Left renal cortex interstitium (tissue), 4 donors: ENCODE results near the gene GLIS1. TPM values are rescaled to one million over a fixed set of nuclear protein-coding genes. Genes with fewer than 3 reads are reported as not detected.

Experiments used
- DNase-seq, 4 donors: peaks; one replicate each; pipeline ENCODE4 v3.0.0-alpha.2; 2013; ENCODE audit warnings: low read depth in 4 of 4, low spot score in 2 of 4, missing footprints in 1 of 4
- polyA plus RNA-seq, 4 donors: library from polyadenylated mRNA; unstranded; fragments of 120-200 nt; gene quantifications; one replicate each; pipeline ENCODE4 v1.2.1, GENCODE V29; 2013; ENCODE audit not compliant: insufficient read length in 4 of 4

Gene GLIS1
- polyA plus RNA-seq, 4 donors, result 1.8 to 3.6 (median 3.0) TPM

DNA sequence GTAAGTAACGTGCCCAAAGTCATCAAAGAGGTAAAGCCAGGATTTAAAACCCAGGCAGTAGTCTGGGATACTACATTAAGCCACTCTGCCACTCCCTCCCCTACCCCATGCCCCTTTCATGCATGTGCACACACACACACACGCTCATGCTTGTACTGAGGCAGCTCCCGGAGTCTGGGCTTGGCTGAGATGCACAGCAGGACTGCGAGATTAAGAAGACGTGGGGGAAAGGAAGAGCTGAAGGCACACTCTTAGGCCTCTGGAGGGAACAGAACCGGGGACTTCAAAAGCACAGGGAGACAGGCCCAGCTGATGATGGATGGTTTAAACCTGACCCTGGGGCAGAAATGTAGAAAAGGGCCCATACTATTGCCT lies 98.3 kb downstream of the GLIS1 start:
- DNase-seq, result no peak

DNA sequence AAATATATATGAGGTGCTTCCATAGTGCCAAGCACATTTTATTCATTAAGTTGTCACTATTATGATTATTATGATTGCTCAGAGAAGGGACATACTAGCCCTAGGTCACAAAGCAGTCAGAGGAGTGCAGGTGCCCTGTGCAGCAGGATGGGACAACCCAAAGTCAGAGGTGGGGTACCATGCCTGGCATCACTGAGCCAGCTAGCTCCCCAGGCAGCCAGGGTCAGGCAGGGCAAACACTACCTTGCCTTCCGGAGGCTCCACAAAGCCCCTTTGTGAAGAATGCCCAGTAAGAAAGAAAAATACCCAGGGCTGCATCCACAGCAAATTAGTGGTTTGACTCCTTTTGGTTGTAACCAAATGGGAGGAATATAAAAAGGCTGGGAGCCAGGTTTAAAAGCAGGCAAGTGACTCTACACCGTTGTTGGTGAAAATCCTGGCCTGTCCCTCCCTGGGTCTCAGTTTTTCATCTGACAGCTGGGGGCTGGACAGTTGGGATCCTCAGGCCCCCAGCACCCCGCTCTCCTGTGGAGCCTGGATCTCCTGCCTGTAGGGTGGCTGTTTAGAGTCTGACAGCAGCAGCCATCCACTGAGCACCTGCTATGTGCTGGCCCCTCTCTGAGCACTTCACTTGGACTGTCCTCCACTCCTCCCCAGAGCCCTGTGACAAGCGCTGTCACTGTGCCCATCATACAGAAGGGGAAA lies 98.8 kb downstream of the GLIS1 start:
- DNase-seq, result no peak

- no peak for DNase-seq
Observed at GRCh38 chr1:53639251-53639763, 99.7 kb downstream of the GLIS1 start.

GRCh38 chr1:53638360-53639035 lies 100.5 kb downstream of the GLIS1 start:
- no peak for DNase-seq

DNA sequence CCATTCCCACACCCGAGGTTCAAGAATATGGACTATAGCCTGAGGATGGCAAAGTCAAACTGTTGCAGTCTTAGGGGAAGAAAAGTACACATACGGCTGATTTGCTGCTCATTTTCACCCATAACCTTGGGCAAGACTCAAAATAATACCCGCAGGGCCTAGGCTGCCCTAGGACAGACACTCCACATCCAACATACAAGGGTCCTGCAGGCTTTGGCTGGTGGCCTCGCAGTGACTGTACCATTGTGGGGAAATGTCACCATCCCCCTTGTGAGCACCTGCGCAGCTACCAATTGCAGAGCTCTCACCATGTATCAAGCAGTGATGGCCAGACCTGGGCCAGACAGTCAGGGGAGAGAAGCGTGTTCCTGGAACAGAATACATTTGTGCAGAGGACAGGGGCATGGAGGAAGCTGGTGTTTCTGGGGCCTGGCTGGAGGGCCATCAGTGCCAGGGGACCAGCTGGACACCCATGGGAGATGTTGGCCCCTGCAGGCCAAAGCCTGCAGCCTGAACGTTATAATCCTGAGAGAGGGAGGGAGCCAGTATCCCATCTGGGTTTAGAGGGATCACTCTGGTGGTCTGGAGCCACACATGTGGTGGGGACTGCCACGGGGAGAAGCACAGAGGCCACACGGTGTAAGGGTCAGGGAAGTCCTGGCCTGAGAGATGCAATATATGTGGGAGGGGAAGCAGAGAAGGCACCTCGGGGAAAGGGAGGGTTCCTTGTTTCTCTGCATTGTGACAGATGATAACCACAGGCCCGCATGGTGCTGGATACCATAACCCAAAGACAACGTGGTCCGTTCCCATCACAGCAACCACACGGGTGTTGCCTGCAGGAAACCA lies 101.2 kb downstream of the GLIS1 start:
- DNase-seq, result no peak

- no peak for DNase-seq
Observed at GRCh38 chr1:53636621-53637171, 102.3 kb downstream of the GLIS1 start.

GRCh38 chr1:53634571-53634979 lies 104.4 kb downstream of the GLIS1 start:
- DNase-seq, result no peak

- DNase-seq, result no peak
Observed at GRCh38 chr1:53633073-53633704, 105.8 kb downstream of the GLIS1 start.

GRCh38 chr1:53631622-53632310 lies 107.2 kb downstream of the GLIS1 start:
- no peak for DNase-seq

- DNase-seq, result no peak
Observed at GRCh38 chr1:53629101-53629691, 109.8 kb downstream of the GLIS1 start.

- no peak for DNase-seq
Observed at GRCh38 chr1:53628286-53628955, 110.5 kb downstream of the GLIS1 start.

GRCh38 chr1:53627666-53628065 lies 111.3 kb downstream of the GLIS1 start:
- DNase-seq, result no peak

- no peak for DNase-seq
Observed at GRCh38 chr1:53627031-53627430, 111.9 kb downstream of the GLIS1 start.

GRCh38 chr1:53626616-53627015 lies 112.3 kb downstream of the GLIS1 start:
- DNase-seq, result no peak

DNA sequence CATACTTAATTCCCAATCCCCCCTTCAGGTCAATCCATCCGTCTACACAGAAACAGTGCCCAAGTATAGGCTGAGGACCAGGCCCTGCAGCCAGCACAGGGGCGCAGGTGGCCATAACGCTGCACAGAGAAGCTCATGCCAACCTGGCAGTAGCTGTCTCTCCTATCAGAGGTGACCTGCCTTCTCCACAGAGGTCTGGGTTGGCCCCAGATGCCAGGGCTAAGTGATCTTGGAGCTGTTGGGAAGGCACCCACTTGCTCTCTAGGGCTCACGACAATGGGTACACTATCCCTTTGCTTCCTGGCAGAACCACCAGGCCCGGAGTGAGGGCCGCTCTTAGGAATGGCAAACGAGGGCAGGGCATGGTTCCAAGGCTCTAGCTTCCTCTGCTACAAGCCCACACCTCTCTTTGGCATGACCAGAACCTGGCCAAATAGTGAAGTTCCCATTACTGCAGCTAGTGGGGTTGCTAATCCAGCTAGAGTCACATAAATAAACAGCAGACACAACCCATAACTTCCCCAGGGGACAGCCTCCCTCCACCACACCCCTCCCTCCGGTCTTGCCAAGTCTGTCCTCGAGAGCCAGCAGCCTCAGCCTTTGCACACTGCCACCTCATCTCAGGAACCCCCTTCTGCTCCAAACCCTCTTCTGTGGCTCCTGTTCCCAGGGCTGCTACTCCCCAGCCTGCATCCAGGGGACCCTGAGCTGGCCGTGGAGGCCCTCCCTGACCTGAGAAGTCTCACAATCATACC lies 113.0 kb downstream of the GLIS1 start:
- no peak for DNase-seq

DNA sequence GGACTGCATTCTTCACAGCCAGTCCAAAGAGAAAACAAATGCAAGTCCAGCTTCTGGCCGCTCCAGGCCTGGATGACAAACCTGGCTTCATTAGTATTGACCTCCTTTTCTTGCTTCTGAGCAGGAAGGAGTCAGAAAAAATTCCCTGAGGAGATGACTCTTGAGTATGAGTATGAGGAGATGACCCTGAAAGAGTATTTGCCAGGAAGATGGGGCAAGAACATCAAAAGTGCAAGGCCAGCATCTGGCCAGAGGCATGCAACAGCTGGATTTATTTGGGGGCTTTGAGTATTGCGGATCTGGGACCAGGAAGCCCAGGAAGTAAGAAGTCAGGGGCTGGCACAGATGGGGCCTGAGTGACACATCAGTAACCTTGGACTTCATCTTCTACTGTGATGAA lies 113.9 kb downstream of the GLIS1 start:
- DNase-seq, result no peak

- DNase-seq, result no peak
Observed at GRCh38 chr1:53622531-53622930, 116.4 kb downstream of the GLIS1 start.

- no peak for DNase-seq
Observed at GRCh38 chr1:53621144-53621543, 117.8 kb downstream of the GLIS1 start.
